Endothelial cell (in vitro differentiated cells): Measurements from ENCODE around the gene RUFY4. TPM values are rescaled to one million over a fixed set of nuclear protein-coding genes. Genes with fewer than 3 reads are reported as not detected.
"Not testable (repeated sequence)": the region's sequence is repeated elsewhere in the genome, so short reads cannot be mapped to it uniquely, and the experiment has no call there.

Experiments
- DNase-seq: peaks from one replicate; pipeline ENCODE4 v3.0.0; 2021; ENCODE audit warnings: low spot score
- H3K27ac Mint-ChIP-seq: one replicate; pipeline ENCODE4 v1.8.0; 2021; ENCODE audit warnings: mixed read lengths, inconsistent platforms; ENCODE audit not compliant: unreplicated experiment
- H3K27me3 Mint-ChIP-seq: one replicate; pipeline ENCODE4 v1.8.0; 2021; ENCODE audit warnings: mild to moderate bottlenecking, moderate library complexity, mixed read lengths, inconsistent platforms; ENCODE audit not compliant: unreplicated experiment
- H3K36me3 Mint-ChIP-seq: one replicate; pipeline ENCODE4 v1.8.0; 2021; ENCODE audit warnings: mild to moderate bottlenecking, low read depth, mixed read lengths, inconsistent platforms; ENCODE audit not compliant: unreplicated experiment
- H3K4me1 Mint-ChIP-seq: one replicate; pipeline ENCODE4 v1.8.0; 2021; ENCODE audit warnings: mild to moderate bottlenecking, mixed read lengths, inconsistent platforms; ENCODE audit not compliant: unreplicated experiment
- H3K4me3 Mint-ChIP-seq: one replicate; pipeline ENCODE4 v1.8.0; 2021; ENCODE audit warnings: mild to moderate bottlenecking, mixed read lengths, inconsistent platforms; ENCODE audit not compliant: unreplicated experiment
- H3K9me3 Mint-ChIP-seq: one replicate; pipeline ENCODE4 v1.8.0; 2021; ENCODE audit warnings: mixed read lengths, inconsistent platforms; ENCODE audit not compliant: unreplicated experiment
- CTCF ChIP-seq: fragments of 200-600 bp; sonication (generic); IDR thresholded peaks from one replicate; pipeline ENCODE4 v1.5.0; 2021; ENCODE audit warnings: antibody characterized with exemption; ENCODE audit not compliant: unreplicated experiment
- total RNA-seq: library from RNA; stranded (reverse); fragmentation: NEBNext Ultra II Directional; extraction: Animal tissue kit (Norgen Biotek cat#: 25700); gene quantifications from one replicate; pipeline ENCODE4 v1.2.1, GENCODE V29; 2021; ENCODE audit not compliant: unreplicated experiment

Gene RUFY4
- total RNA-seq, 1 donor from 2014 or later: not detected

- H3K9me3 Mint-ChIP-seq, H3K4me1 Mint-ChIP-seq, H3K36me3 Mint-ChIP-seq, H3K27ac Mint-ChIP-seq, H3K4me3 Mint-ChIP-seq: not testable (repeated sequence)
- H3K27me3 Mint-ChIP-seq: peaks cover 12% of the 10 kb centered on the region
- peak; percentile 70 for DNase-seq
- peak; percentile 77 for TF ChIP-seq CTCF
Measured at GRCh38 chr2:218034497-218035213, 34.4 kb upstream of the RUFY4 start.

- Mint-ChIP-seq H3K36me3 (no peaks in the 10 kb centered on the region), H3K27ac (no peak overlapping the region), H3K9me3 (no peaks in the 10 kb centered on the region), H3K27me3 (peaks cover 12% of the 10 kb centered on the region), H3K4me1 (peaks cover 3% of the 10 kb centered on the region), H3K4me3 (no peak overlapping the region)
- DNase-seq: no peak
- no peak for TF ChIP-seq CTCF
Measured at GRCh38 chr2:218035463-218036100, 33.5 kb upstream of the RUFY4 start.

- H3K36me3 Mint-ChIP-seq: no peaks in the 10 kb centered on the region
- DNase-seq: no peak
- peaks cover 3% of the 10 kb centered on the region for H3K4me1 Mint-ChIP-seq
- peaks cover 12% of the 10 kb centered on the region for H3K27me3 Mint-ChIP-seq
- no peaks in the 10 kb centered on the region for H3K9me3 Mint-ChIP-seq
- H3K27ac Mint-ChIP-seq: no peak overlapping the region
- no peak overlapping the region for H3K4me3 Mint-ChIP-seq
- no peak for TF ChIP-seq CTCF
Measured at GRCh38 chr2:218036371-218036770, 32.7 kb upstream of the RUFY4 start.

- no peaks in the 10 kb centered on the region for H3K9me3 Mint-ChIP-seq
- no peak overlapping the region for H3K27ac Mint-ChIP-seq
- peaks cover 4% of the 10 kb centered on the region for H3K27me3 Mint-ChIP-seq
- H3K4me1 Mint-ChIP-seq: peaks cover under 1% of the 10 kb centered on the region
- no peak overlapping the region for H3K4me3 Mint-ChIP-seq
- H3K36me3 Mint-ChIP-seq: peaks cover 3% of the 10 kb centered on the region
- DNase-seq: no peak
- peak; percentile 4 for TF ChIP-seq CTCF
Measured at GRCh38 chr2:218039171-218039570, 29.9 kb upstream of the RUFY4 start.

- peaks cover 2% of the 10 kb centered on the region for H3K27me3 Mint-ChIP-seq
- no peaks in the 10 kb centered on the region for H3K9me3 Mint-ChIP-seq
- peaks cover 3% of the 10 kb centered on the region for H3K36me3 Mint-ChIP-seq
- DNase-seq: no peak
- no peak overlapping the region for H3K27ac Mint-ChIP-seq
- H3K4me3 Mint-ChIP-seq: no peak overlapping the region
- no peak for TF ChIP-seq CTCF
- no peaks in the 10 kb centered on the region for H3K4me1 Mint-ChIP-seq
Measured at GRCh38 chr2:218040883-218041282, 28.2 kb upstream of the RUFY4 start.
